ENCODE data around the gene NOVA1. TPM values are rescaled to one million over a fixed set of nuclear protein-coding genes. Genes with fewer than 3 reads are reported as not detected.

NOVA1 gene
- total RNA-seq, 1 donor from 2014 or later, result under 0.01 TPM

DNA sequence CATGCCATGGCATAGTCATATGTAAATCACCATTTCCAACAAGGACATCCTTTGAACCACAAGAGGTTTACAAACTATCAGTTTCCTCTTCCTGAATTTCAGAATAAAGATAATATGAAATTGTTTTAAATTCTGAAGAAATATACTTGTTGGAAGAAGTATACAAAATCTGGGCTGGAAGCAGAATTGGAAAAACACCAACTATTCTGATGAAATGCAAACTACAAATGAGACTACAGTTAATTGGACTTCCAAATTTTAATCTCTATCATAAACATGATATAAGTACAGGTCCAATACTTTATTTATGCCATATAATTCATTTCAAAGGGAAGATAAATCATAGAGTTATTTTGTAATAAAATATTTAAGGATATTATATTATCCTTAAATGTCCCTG, 80.1 kb downstream of the NOVA1 start:
- DNase-seq (ENCODE audit: low read depth), result no peak
- no peaks in the 10 kb centered on the region for H3K27me3 ChIP-seq (ENCODE audit: control insufficient read depth, insufficient read depth, low read length)
- no peak overlapping the region for H3K4me3 ChIP-seq (ENCODE audit: low read depth, low read length)
- FAIRE-seq, result no peak
- no peaks in the 10 kb centered on the region for H3K36me3 ChIP-seq (ENCODE audit: control insufficient read depth, insufficient read depth, low read length)
- TF ChIP-seq, protein P1, sequence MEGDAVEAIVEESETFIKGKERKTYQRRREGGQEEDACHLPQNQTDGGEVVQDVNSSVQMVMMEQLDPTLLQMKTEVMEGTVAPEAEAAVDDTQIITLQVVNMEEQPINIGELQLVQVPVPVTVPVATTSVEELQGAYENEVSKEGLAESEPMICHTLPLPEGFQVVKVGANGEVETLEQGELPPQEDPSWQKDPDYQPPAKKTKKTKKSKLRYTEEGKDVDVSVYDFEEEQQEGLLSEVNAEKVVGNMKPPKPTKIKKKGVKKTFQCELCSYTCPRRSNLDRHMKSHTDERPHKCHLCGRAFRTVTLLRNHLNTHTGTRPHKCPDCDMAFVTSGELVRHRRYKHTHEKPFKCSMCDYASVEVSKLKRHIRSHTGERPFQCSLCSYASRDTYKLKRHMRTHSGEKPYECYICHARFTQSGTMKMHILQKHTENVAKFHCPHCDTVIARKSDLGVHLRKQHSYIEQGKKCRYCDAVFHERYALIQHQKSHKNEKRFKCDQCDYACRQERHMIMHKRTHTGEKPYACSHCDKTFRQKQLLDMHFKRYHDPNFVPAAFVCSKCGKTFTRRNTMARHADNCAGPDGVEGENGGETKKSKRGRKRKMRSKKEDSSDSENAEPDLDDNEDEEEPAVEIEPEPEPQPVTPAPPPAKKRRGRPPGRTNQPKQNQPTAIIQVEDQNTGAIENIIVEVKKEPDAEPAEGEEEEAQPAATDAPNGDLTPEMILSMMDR (IDR thresholded peaks at IDR 0.05; ENCODE audit: insufficient read depth, low read length, severe bottlenecking), result no peak

DNA sequence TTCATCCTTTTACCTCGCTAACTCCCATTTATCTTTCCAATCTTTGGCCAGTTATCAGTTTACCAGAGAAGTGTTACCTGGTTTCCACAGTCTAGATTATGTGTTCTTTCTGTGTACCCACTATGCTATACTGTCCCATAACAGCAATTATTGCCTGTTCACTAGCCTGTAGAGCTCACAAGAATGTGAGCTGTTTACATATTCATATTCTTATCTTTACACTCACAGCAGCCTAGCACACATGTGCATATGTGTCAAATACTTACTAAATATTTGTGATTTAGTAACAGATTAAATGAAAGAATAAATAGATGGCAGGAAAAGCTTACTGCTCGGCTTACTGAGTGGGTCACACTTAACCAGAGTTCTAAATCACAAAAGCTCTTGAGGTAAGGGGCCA, 97.8 kb downstream of the NOVA1 start:
- Histone ChIP-seq H3K27me3 (ENCODE audit: control insufficient read depth, insufficient read depth, low read length) (no peaks in the 10 kb centered on the region), H3K4me3 (ENCODE audit: low read depth, low read length) (no peak overlapping the region), H3K36me3 (ENCODE audit: control insufficient read depth, insufficient read depth, low read length) (no peaks in the 10 kb centered on the region)
- FAIRE-seq (no peak), DNase-seq (ENCODE audit: low read depth) (no peak)
- TF ChIP-seq, protein P1 (IDR thresholded peaks at IDR 0.05; ENCODE audit: insufficient read depth, low read length, severe bottlenecking), result no peak

DNA sequence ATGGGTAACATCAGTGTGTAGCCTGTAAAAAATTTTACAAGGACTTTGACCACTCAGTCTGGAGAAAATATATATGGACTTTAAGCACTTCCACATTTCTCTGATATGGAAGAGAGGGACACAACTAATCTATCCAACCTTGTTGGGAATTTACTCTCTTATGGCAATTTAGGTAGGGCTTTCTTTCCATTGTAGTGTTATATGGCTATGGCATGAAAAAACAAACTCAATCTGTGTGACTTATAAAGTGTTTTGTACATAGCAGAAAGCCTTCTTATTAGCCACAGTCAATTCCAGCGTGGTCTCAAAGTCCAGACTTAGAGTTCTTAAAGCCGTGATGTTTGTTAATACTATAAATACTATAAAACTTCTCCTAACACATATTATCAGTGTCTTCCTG, 98.3 kb downstream of the NOVA1 start:
- Histone ChIP-seq H3K4me3 (ENCODE audit: low read depth, low read length) (no peak overlapping the region), H3K27me3 (ENCODE audit: control insufficient read depth, insufficient read depth, low read length) (no peaks in the 10 kb centered on the region), H3K36me3 (ENCODE audit: control insufficient read depth, insufficient read depth, low read length) (no peaks in the 10 kb centered on the region)
- DNase-seq (ENCODE audit: low read depth), result no peak
- no peak for FAIRE-seq
- TF ChIP-seq, protein P1 (IDR thresholded peaks at IDR 0.05; ENCODE audit: insufficient read depth, low read length, severe bottlenecking), result no peak

DNA sequence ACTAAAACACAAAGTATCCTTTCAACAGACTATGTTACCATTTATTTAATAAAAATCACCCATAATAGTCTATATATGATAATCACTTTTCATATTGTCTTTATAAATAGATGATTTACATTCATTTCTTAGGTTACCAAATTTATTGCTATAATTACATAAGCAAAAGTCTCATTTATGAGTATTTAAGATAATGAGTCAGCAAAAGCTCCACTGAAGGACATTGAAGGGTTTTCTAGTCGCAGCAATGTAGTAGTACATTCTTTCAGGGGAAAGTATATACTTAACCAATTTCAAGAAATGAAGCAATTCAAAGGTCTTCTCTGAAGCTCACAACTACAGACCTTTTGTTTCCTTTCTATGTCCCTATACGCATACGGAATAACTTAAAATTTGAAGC, 110.9 kb downstream of the NOVA1 start:
- no peak for FAIRE-seq

DNA sequence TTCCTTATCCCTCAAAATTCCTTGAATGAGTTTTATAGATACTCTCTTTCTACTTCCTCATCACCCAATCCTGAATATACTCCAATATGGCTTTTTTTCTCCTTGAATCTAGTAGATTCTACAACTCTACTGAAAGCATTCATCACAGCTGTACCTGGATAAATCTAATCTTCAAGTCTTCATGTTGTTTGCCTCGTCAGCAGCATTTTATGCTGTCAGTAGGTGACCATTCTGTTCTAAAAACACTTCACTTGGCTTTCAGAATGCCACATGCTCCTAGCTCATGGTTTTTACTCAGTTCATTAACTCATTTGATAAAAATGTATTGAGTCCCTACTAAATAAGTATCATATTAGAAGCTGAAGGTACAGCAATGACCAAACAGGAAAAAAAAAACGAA, 113.3 kb downstream of the NOVA1 start:
- Histone ChIP-seq H3K27me3 (ENCODE audit: control insufficient read depth, insufficient read depth, low read length) (no peaks in the 10 kb centered on the region), H3K4me3 (ENCODE audit: low read depth, low read length) (no peak overlapping the region), H3K36me3 (ENCODE audit: control insufficient read depth, insufficient read depth, low read length) (no peaks in the 10 kb centered on the region)
- no peak for DNase-seq (ENCODE audit: low read depth)
- TF ChIP-seq, protein P1 (IDR thresholded peaks at IDR 0.05; ENCODE audit: insufficient read depth, low read length, severe bottlenecking), result no peak
- FAIRE-seq, result no peak

More for the DNA sequence above, 110.9 kb downstream of the NOVA1 start:
- TF ChIP-seq, protein P1 (IDR thresholded peaks at IDR 0.05; ENCODE audit: insufficient read depth, low read length, severe bottlenecking), result no peak
- Histone ChIP-seq H3K27me3 (ENCODE audit: control insufficient read depth, insufficient read depth, low read length) (no peaks in the 10 kb centered on the region), H3K4me3 (ENCODE audit: low read depth, low read length) (no peak overlapping the region), H3K36me3 (ENCODE audit: control insufficient read depth, insufficient read depth, low read length) (no peaks in the 10 kb centered on the region)
- no peak for DNase-seq (ENCODE audit: low read depth)

DNA sequence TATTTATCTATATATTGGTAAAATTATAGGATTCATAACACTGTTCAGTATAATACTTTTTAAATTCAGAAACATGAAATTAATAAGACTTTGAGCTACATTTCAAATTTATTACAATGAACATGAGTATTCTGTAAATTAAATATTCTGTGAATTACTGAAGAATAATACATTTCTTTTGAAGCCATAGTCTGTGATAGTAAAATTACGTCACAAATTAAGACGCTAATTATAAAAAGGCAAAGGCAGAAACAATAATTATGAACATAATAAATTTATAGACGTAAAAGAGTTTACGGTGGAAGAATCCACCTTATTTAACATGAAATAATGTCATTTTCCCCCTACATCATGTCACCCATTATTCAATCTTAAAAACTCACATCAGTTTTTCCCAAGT, 118.9 kb downstream of the NOVA1 start:
- no peak for DNase-seq (ENCODE audit: low read depth)
- TF ChIP-seq, protein P1 (IDR thresholded peaks at IDR 0.05; ENCODE audit: insufficient read depth, low read length, severe bottlenecking), result no peak
- H3K4me3 ChIP-seq (ENCODE audit: low read depth, low read length), result no peak overlapping the region
- H3K27me3 ChIP-seq (ENCODE audit: control insufficient read depth, insufficient read depth, low read length), result no peaks in the 10 kb centered on the region
- no peak for FAIRE-seq
- no peaks in the 10 kb centered on the region for H3K36me3 ChIP-seq (ENCODE audit: control insufficient read depth, insufficient read depth, low read length)

Data from bronchial epithelial cell (primary cell).